Stimulated activated CD4-positive, alpha-beta T cell treated with anti-CD3 and anti-CD28 coated beads, TNF-alpha, amount 100 ng/mL, for 24 hours (primary cell): ENCODE results near the gene CREBZF.
A peak's percentile ranks its signal among the peaks of the same experiment; 100 is the strongest.

ENCODE experiments used
- DNase-seq, 3 experiments: peaks; one replicate each; pipeline ENCODE4 v3.0.0-alpha.2; 2020; ENCODE audit warnings: low read depth in 3 of 3

CREBZF gene, protein sequence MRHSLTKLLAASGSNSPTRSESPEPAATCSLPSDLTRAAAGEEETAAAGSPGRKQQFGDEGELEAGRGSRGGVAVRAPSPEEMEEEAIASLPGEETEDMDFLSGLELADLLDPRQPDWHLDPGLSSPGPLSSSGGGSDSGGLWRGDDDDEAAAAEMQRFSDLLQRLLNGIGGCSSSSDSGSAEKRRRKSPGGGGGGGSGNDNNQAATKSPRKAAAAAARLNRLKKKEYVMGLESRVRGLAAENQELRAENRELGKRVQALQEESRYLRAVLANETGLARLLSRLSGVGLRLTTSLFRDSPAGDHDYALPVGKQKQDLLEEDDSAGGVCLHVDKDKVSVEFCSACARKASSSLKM

DNA sequence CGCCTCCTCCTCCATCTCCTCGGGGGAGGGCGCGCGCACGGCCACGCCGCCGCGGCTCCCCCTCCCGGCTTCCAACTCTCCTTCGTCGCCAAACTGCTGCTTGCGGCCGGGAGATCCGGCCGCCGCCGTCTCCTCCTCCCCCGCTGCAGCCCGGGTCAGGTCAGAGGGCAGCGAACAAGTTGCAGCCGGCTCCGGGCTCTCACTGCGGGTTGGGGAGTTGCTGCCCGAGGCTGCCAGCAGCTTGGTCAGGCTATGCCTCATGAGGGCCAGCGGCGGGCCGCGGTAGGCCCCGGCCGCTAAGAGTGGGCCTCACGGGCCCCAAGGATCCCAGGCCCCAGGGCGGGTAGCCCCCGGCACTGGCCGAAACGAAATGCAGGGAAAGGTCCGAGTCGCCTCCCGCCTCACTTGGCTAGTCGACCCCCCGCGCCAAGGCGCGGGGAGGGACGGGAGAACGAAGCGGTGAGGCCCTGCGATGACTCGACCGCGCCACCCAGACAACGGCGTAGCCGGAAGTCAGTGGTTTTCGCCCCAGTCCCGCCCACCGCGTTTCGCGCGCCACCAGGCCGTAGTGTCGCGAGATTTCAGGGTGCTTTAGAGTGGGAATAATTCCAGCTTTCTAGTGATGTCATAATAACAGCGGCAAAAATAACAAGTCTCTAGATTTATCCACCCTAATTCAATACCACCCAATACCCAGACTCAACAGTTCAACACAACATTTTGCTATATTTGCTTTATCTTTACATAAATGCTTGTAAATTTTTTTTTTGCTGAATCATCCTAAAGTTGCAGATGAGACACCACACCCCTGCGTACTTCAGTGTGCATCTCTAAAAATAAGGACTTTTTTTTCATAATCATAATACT, at the start of gene CREBZF:
Gene CREBZF (minus strand): TSS at position 515 of the 867 bp plus-strand sequence. CDS start 254 bp downstream, at position 261.
- peak; percentile 90 to 95 (median 90) for DNase-seq

DNA sequence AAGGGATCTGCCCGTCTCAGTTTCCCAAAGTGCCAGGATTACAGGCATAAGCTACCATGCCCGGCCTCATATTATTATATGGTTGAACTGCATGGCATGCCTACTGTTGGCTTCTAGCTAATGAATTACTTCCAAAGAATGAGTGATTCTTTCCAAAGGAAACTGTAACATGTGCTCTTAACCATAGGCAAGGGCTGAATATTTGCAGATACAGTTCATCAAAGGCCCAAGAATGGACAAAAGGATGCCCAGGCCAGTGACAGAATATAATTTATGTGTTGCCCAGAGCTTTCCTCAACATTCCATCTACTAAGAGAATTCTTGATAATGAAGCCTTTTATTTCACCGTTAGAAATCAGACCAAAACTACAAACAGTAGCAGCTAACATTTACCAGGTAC, 48.0 kb upstream of the CREBZF start:
- no peak for DNase-seq

DNA sequence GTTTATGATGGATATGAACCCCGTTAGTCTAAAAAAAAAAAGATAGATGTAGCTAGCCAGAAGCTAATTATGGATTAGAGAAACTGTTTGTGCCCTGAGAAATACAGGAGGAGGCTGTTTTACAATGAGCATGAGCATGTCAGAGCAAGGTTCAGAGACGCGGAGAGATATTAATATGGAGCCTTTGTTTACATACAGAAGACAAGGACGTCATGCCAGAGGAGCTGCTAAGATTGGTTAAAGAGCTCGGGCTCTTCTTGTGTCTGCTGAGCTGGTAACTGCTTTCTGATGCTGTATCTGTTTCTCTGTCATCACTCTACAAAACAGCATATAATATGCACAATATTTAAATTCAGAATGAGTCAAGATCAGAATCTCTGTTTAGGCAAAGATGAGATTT, 46.0 kb upstream of the CREBZF start:
- no peak for DNase-seq

DNA sequence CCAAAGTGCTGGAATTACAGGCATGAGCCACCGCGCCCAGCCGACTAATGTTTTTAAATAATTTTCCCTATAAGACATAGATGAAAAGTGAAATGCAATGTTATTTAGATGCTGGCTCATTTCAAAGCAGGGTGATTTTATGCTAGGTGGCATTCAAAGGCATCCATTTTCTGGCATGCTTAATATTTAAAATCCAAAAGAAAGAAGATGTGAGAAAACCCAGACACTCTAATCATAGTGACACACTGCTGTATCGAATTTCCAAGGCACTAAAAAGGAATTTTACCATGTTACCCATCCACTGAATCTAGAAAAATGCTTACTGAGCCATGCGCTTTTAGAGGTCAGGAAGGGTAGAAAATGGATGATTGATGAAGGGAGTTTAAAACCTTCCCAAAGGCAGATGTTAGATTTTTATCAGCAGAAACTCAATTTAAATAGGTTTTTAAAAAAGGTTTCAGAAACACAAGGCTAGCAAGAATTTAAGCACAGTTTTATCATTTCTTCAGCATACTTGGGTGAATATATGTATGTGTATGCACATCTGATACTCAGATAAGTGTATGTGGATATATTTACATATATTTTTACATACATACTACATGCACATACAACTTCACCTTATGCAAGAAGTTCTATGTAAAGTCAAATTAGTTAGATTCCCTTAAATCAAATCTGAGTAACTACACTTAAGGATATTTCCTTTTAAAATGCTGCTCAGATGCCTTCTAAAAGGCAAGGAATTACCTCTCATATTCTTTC, 45.2 kb upstream of the CREBZF start:
- no peak for DNase-seq

DNA sequence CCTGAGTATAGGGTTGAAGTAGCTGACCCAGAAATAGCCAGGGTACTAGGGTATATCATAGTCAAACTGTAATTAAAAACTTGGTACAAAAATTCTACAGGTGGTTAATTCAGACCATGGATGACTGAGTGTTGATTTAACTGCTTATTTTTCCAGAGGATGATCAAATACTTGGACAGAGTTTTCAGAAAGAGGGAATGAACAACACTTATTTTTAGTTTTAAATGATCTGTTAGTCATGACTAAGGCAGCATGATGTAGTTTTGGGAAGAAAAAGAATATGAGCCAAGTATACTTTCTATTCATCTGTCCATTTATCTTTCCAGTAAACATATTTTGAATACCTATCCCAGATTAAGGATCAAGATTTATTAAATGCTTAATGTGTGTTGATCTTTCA, 40.9 kb upstream of the CREBZF start:
- DNase-seq = no peak

DNA sequence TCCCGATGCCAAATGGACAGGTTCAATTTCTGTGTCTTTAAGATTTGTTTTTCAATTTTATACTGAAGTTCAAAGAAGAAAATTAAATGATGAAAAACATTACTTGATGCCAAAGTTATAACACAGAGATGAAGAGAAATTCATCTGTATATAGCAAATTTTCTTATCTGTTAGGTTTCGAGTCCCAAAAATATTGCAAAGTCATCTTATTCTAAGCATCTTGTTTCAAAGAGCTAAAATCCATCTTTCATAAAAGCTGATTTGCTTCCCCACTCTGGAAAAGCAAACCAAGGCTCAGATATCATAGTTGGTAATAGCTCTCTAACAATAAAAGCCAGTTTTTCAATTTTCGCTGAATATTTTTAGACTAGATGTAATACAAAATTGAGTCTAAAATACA, 40.0 kb upstream of the CREBZF start:
- DNase-seq = no peak

DNA sequence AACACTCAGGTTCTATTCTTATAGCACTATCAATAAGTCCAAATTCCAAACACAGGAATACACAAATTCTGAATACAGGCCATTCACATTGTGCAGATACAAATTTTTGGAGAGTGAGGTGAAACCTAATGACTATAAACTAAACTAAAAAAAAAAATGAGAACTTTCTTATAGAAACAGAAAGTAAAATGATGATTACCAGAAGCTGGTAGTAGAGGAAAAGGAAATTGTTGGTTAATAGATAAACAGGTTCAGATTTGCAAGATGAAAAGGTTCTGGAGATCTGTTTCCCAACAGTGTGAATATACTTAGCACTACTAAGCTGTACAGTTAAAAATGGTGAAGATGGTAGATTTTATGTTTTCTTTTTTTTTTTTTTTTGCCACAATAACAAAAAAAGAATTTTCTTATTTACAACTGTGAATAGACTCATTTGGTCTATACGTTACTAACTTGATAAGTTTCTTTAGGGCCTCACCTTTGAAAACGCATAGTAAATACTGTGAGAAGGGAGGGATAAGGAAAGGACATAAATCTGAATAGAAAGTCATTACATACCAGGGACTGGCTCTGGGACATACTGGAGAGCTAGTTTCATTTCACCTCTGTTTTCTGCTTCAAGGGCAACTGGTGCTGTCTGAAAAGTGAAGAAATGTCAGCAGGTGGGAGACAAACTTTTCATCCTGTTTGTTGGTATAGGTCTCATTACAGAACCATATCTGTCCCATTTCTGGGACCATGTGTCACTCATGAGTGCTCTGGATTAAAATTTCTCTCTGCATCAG, 35.2 kb upstream of the CREBZF start:
- DNase-seq = no peak

DNA sequence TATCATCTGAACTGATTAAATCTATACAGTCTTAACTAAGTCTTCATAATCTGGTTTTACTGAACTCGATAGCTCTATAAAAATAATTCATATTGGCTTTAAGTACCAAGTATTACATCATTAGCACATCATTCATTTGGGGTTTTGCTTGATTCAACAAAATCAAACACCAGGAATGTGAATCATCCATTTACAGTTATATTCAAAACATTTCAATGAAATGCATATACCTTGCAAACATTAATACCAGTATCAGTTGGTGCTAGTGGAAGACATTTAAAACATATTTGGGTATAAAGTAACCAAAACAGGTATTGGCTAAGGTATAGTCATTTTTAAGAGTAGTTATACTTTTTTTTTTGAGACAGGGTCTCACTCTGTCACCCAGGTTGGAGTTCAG, 33.3 kb upstream of the CREBZF start:
- DNase-seq = no peak

DNA sequence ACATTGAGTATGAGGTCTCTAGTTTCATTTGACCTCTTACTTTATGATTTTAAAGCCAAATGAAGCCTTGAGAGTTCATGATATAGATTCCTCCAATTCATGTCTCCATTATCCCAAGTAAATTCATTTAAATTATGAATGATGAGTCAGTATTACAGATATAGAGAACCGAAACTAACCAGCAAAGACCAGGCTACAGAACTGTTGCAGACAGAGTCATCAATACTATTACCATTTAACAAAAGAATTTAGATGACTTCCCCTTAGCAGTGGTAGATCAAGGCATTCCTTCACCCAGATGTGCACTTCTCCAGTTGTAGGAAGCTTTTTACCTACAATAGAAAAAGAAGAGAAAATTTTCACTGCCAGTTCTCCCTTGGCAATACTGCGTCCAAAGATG, 32.8 kb upstream of the CREBZF start:
- no peak for DNase-seq

DNA sequence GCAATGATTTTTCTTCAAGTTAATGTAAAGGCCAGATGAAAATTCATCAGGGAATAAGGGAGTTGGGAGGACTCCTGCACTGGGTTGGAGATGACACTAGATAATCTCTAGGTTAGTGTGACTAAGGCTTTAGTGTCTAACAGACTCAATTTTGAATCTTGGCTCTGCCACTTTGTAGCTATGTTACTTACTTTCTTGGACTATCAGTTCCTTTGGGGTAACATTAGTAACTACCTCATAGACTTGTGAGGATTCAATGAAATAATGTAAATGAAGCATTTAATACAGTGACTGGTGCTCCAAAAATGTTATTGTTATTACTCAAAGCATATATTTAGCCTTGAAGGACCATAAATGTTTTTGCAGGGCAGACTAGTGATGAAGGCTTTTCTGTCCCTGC, 30.6 kb upstream of the CREBZF start:
- DNase-seq = no peak

DNA sequence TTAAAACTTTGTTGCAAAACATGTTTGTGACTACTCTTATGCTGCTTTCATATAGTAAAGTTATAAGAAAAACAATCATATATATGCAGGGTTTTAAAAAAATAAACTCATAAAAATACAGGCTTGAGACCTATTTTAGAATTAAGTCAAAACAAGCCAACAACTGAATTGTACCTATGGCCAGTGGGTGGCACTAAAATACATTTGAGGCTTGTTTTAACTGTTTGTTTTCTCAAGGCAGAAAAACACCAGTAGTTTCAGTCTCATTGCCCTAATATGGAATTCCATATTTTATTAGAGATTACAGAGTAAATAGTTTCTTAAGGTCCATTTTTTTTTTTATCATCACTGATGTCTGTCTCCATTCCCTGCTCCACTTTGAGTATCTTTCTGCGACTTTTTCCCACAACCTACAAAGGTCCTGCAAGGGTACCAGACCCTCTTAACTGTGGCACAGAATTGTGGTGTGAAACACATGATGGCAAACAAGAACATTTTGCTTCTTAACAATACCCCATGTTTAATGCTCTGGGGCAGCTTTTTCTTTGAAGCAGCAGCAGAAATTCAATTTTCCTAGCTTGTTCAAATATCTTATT, 29.6 kb upstream of the CREBZF start:
- DNase-seq = no peak

DNA sequence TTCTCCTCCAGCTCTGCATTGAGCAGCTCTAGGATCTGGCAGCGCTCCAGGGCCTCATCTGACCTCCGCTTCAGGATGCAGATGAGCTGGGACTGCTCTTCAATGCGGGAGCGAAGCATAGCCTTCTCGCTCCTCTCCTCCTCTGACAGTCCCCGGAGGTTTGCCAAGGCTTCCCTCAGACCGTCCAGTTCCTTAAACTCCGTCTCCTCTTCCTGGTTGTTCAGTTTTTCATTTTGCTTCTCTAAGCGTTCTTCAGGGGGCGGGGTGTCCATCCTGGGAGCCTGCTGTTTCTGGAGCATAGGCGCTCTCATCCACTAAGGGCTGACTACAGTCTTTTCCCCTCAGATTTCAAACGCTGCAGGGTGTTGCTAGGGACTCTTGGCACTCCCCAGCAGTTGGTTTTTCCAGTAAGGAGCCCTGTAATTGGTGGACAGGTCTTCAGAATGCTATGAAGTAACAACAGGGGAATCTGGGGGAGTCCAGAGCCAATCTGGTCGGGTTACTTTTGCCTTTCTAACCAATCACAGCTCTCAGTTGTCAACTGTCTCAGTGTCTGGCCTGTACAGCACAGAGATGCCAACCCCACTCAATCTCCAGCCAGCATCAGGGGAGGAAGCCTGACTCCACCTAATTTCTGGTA, 21.0 kb upstream of the CREBZF start, which contains the start of gene CCDC89:
Gene CCDC89 (minus strand): TSS at position 376 of the 640 bp plus-strand sequence. CDS start 65 bp downstream, at position 311.
- no peak for DNase-seq

DNA sequence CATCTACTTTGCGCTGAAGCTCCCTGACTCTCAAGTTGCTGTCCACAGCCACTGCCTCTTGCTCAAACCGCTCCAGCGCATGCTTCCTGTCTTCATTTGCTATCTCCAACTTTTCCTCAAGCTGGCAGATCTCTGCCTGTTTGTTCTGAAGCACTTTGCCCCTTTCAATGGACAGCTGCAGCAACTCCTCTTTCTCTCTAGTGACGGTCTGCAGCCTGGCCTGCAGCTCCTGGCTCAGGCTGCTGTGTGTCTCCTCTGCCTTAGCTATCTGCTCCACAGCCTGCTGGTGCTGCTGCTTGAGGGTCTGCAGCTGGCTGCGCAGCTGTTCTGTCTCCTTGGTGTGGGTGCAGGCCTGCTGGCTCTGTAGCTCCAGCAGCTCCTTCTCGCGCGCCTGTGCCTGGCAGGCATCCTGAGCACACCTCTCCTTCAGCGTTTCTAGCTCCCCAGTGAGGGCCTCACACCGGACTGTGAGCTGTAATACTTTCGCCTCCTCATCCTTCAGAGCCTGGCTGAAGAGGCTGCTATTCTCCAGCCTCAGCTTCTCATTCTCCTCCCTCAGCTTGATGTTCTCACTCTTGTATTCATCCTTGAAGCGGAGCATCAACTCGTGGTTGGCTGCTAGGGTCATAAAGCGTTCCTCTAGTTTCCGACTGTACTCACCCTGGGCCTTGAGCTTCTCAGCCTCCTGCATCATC, 20.3 kb upstream of the CREBZF start:
- no peak for DNase-seq

DNA sequence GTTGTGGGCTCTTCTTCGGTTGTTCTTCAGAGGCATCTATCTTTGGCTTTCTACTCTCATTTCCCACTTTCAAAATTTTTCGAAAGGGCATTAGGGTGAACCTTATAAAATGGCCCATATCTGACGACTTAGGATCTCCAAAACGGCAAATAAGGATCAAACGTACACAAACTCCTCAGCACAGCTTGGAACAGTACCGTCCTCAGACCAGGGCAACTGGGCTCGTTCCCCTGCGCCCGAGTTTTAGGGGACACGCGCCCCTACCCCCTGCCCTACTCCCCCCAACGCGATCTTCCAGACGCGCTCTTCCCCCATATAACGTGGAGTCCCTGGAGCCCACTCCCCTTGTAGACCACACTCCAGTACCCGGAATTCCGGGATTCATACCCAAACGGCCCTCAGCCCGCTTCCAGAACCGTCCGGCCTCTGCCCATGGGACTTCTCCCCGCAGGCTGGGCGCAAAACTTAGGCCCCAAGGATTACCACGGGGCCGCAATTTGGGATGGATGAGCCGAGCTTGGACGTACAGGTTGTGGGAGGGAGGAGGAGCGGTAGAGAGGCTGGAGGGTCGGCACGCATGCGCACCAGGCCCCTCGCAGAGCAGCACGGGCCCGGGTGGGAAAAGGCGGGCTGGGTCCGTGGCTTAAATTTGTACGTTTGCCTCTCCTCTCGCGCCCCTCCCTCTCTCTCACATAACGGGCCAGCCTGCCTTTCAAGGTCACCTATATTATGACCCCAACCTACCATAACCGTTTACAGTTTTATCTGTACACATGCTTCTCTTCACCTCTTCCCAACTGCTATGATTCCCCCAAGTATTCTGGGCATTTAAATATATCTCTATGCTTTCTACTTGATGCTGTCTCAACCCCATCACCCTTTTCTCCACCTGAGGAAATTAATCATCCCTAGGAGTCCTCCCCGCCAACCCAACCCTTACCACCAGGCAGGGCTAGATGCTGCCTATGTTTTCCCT, 17.7 kb upstream of the CREBZF start:
- peak; percentile 45 to 70 (median 47) for DNase-seq

DNA sequence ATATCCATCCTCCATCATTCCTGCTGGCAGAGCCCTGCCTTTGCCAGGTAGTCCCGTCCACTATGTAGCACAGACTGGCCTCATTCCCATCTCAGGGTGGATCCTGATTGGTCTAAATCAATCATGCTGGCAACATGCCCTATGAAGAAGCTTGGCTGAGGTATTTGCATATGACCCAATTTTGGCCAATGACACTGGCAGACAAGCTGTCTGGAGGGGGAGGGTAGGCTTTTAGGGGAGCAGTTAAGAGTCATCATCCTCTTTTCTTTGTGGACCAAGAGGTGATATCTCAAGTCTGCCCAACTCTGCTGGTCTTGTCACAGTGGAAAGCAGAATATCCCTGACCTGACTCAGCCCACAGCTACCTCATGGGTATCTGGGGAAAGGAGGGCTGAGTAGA, 16.0 kb upstream of the CREBZF start:
- no peak for DNase-seq

DNA sequence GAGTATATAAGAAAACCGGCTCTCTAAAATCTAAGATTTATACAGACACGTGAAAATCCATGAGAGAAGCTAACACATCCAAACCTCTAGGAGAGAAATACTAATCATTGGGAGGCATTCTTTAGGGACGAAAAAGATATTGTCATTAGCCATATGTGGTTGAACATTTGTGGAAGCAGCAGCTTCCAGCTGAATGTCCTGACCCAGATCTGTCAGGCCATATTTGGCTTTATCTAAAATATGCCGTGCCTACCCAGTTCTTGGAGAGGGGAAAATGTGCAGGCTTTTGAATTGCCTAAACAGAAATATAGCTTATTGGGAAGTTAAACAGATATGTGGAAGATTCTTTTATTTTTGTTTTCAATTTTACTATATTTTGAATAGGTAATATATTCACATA, 14.6 kb upstream of the CREBZF start:
- no peak for DNase-seq

DNA sequence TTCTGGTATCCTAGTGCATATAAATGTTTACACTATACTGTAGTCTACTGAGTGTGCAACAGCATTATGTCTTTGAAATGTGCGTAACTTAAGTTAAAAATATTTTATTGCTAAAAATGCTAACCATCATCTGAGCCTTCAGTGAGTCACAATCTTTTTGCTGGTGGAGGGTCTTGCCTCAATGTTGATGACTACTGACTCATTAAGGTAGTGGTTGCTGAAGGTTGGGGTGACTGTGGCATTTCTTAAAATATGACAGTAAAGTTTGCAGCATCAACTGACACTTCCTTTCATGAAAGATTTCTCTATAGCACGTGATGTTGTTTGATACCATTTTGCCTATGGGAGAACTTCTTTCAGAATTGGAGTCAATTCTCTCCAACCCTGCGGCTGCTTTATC, 8.5 kb upstream of the CREBZF start:
- DNase-seq = no peak

DNA sequence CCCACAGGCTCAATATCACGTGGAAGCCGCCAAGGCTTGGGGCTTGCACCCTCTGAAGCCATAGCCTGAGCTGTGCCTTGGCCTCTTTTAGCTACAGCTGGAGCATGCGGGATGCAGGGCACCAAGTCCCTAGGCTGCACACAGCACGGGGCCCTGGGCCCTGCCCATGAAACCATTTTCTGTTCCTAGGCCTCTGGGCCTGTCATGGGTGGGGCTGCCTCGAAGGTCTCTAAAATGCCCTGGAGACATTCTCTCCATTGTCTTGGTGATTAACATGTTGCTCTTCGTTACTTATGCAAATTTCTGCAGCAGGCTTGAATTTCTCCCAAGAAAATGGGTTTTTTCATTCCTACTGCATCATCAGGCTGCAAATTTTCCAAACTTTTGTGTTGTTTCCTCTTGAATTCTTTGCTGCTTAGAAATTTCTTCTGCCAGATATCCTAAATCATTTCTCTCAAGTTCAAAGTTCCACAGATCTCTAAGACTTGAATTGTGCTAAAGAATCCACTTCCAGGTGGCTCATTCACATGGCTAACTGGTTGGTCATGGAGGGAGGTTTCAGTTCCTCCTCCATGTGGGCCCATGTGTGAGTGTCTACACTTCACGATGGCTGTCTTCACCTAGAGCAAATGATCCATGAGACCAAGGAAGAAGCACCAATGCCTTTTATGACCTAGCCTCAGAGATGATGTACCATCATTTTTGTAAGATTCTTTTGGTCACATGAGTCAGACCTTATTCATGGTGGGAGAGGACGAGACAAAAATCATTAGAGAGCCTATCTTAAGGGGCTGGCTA, 7.4 kb upstream of the CREBZF start:
- DNase-seq = no peak
